Epithelial cell of proximal tubule (primary cell): ENCODE measurements around the gene SYNDIG1. TPM values are rescaled to one million over a fixed set of nuclear protein-coding genes. Genes with fewer than 3 reads are reported as not detected.

Experiments
- DNase-seq: peaks from one replicate; pipeline ENCODE4 v3.0.0-alpha.2; 2011; ENCODE audit warnings: low read depth
- H3K4me3 ChIP-seq: 2 replicates; pipeline ENCODE4 v1.5.1; 2011; ENCODE audit warnings: low read depth, mild to moderate bottlenecking, low read length
- CTCF ChIP-seq: conservative IDR thresholded peaks from 2 replicates; pipeline ENCODE4 v1.5.1; 2012; ENCODE audit warnings: low read depth, mild to moderate bottlenecking, low read length
- total RNA-seq: library from RNA; depleted of rRNA; stranded (reverse); fragments of >200 nt; gene quantifications from 2 replicates; pipeline ENCODE4 v1.2.3, GENCODE V29; 2015

Gene SYNDIG1
- total RNA-seq, 1 donor from 2014 or later = 0.12 TPM

- no peak for TF ChIP-seq CTCF
- no peak overlapping the region for H3K4me3 ChIP-seq
- no peak for DNase-seq
Observed at GRCh38 chr20:24614341-24614740, 144.9 kb downstream of the SYNDIG1 start.

- no peak overlapping the region for H3K4me3 ChIP-seq
- no peak for TF ChIP-seq CTCF
- no peak for DNase-seq
Observed at GRCh38 chr20:24615353-24615752, 145.9 kb downstream of the SYNDIG1 start.

DNA sequence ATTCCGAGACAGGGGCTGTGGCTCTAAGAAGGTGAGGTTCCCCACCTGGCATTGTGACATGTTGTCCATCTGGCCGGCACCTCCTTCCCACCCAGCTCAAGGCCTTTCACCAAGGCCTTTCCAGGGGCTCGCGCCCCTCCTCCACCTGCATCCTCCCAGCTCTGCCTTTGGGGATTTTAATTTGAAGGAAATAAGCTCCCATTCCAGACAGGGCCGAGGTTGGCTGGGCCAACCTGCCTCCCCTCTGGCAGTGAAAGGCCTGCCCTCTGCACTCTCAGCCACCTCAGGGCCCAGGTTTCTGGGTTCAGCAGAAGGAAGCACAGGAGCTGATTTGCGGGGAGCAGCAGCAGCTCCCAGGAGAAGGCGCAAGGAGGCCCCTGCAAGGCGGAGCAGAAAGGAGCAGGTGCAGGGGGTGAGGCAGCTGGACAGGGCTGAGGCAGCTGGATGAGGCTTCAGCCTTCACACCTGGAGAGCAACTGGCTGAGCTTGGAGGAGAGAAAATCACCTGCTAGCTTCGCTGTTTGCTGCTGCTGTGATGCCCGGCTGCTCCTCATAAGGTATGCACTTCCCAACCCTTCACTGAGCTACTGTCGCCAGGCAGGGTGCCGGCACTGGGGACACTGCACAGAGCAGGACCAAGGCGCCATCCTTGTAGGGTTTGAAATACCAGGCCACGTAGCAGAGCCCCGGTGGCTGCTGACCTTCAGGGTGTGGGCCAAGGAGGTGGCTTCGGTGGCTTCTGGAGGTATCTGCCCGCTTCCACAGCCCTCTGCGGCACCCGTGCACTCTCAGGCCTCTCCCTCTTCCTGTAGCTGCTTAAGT is 147.0 kb downstream of the SYNDIG1 start:
- no peak overlapping the region for H3K4me3 ChIP-seq
- no peak for DNase-seq
- no peak for TF ChIP-seq CTCF

DNA sequence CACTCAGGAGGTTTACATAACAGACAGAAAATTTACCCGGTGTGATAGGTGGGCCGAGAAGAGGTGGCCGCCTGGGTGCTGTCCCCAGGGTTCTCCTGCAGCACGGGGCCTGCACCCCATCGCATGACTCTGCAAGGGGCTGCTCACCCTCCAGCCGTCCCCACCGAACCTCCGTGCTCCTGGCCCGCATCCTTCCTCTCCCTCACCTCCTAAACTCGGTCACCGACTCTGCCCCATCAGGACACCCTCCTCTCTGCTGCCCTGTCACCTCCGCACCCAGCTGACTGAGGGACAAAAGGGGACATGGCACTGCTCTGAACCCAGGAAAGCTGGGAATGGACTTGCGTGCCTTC is 147.6 kb downstream of the SYNDIG1 start:
- TF ChIP-seq CTCF = no peak
- no peak for DNase-seq
- no peak overlapping the region for H3K4me3 ChIP-seq

DNA sequence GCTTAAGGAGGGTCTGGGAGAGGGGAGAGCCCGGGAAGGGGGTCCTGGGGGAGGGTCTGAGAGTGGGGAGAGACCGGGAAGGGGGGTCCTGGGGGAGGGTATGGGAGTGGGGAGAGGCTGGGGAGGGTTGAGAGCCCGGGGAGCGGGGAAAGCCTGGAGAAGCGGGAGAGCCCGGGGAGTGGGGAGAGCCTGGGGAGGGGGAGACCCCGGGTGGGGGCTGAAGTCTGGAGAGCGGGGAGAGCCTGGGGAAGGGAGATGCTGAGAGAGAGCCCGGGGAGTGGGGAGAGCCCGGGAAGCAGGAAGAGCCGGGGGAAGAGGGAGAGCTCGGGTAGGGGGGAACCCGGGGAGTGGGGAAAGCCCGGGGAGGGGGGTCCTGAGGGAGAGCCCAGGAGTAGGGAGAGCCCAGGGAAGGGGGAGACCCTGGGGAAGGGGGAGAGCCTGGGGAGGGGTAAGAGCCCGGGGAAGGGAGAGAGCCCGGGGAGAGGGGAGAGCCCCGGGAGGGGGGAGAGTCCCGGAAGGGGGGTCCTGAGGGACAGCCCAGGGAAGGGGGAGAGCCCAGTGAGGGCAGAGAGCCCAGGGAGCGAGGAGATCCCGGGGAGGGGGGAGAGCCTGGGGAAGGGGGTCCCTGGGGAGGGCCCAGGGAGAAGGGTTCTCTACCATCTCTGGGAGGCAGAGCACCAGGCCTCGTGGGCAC is 148.5 kb downstream of the SYNDIG1 start:
- no peak for TF ChIP-seq CTCF

GRCh38 chr20:24618739-24619138 is 149.3 kb downstream of the SYNDIG1 start:
- no peak for TF ChIP-seq CTCF
- no peak overlapping the region for H3K4me3 ChIP-seq
- DNase-seq = no peak

More for the DNA sequence above, 148.5 kb downstream of the SYNDIG1 start:
- no peak for DNase-seq
- H3K4me3 ChIP-seq = no peak overlapping the region
